HEK293T (cell line): ENCODE data around the gene CPD.

Source experiments
- CTCF ChIA-PET: fragments of 350-600 bp; formaldehyde crosslinking; extraction: SDS; loops from one replicate; lab custom pipeline; 2021; ENCODE audit warnings: antibody characterized with exemption, inconsistent platforms; lab: Yijun Ruan, JAX
- POLR2A ChIA-PET: fragments of 350-600 bp; formaldehyde crosslinking; extraction: SDS; loops from one replicate; lab custom pipeline; 2020; ENCODE audit warnings: antibody characterized with exemption, inconsistent platforms; lab: Yijun Ruan, JAX
- DNase-seq: peaks from one replicate; pipeline ENCODE4 v3.0.0; 2012; ENCODE audit warnings: mixed read lengths; ENCODE audit errors: extremely low spot score
- ARNT ChIP-seq: fragments of 450-650 bp; IDR thresholded peaks from 2 replicates; pipeline ENCODE4 v1.6.1; 2017; ENCODE audit warnings: mild to moderate bottlenecking
- BHLHE40 ChIP-seq: fragments of 450-650 bp; IDR thresholded peaks from 2 replicates; pipeline ENCODE4 v1.6.1; 2016; ENCODE audit warnings: mild to moderate bottlenecking, moderate library complexity, borderline replicate concordance
- CTBP1 ChIP-seq: fragments of 450-650 bp; IDR thresholded peaks from 2 replicates; pipeline ENCODE4 v1.6.1; 2016; ENCODE audit warnings: borderline replicate concordance
- ELF4 ChIP-seq: fragments of 450-650 bp; IDR thresholded peaks from 2 replicates; pipeline ENCODE4 v1.6.1; 2017; ENCODE audit warnings: antibody characterized with exemption
- FOXA1 ChIP-seq: fragments of 450-650 bp; IDR thresholded peaks from 2 replicates; pipeline ENCODE4 v1.6.1; 2016; ENCODE audit warnings: mild to moderate bottlenecking
- FOXK2 ChIP-seq: fragments of 450-650 bp; IDR thresholded peaks from 2 replicates; pipeline ENCODE4 v1.6.1; 2016; ENCODE audit warnings: mild to moderate bottlenecking
- FOXM1 ChIP-seq: fragments of 450-650 bp; IDR thresholded peaks from 2 replicates; pipeline ENCODE4 v1.6.1; 2017; ENCODE audit warnings: mild to moderate bottlenecking, borderline replicate concordance
- HDGF ChIP-seq: fragments of 450-650 bp; IDR thresholded peaks from 2 replicates; pipeline ENCODE4 v1.6.1; 2017; ENCODE audit warnings: antibody characterized with exemption, borderline replicate concordance
- L3MBTL2 ChIP-seq: fragments of 450-650 bp; conservative IDR thresholded peaks from 2 replicates; pipeline ENCODE4 v1.6.1; 2016; ENCODE audit warnings: mild to moderate bottlenecking
- LEF1 ChIP-seq: fragments of 450-650 bp; IDR thresholded peaks from 2 replicates; pipeline ENCODE4 v1.6.1; 2017; ENCODE audit warnings: mild to moderate bottlenecking, borderline replicate concordance
- NFRKB ChIP-seq: fragments of 450-650 bp; IDR thresholded peaks from 2 replicates; pipeline ENCODE4 v1.6.1; 2016; ENCODE audit warnings: mild to moderate bottlenecking, moderate library complexity
- PKNOX1 ChIP-seq: fragments of 450-650 bp; IDR thresholded peaks from 2 replicates; pipeline ENCODE4 v1.6.1; 2016
- SP1 ChIP-seq: fragments of 450-650 bp; IDR thresholded peaks from 2 replicates; pipeline ENCODE4 v1.6.1; 2017
- SUZ12 ChIP-seq: fragments of 450-650 bp; IDR thresholded peaks from 2 replicates; pipeline ENCODE4 v1.6.1; 2016; ENCODE audit warnings: mild to moderate bottlenecking
- TARDBP ChIP-seq: fragments of 450-650 bp; IDR thresholded peaks from 2 replicates; pipeline ENCODE4 v1.6.1; 2016
- ZNF384 ChIP-seq: fragments of 450-650 bp; IDR thresholded peaks from 2 replicates; pipeline ENCODE4 v1.6.1; 2016

The CPD gene

GRCh38 chr17:30344283-30345088 lies 34.2 kb upstream of the CPD start:
- no peak for DNase-seq
- TF ChIP-seq CTBP1 (no peak), NFRKB (no peak), SUZ12 (no peak), ZNF384 (no peak), LEF1 (no peak), FOXM1 (no peak), BHLHE40 (no peak), HDGF (no peak), ELF4 (no peak), FOXK2 (no peak), ARNT (no peak), FOXA1 (no peak), TARDBP (no peak), PKNOX1 (no peak), L3MBTL2 (no peak), SP1 (no peak)
- ChIA-PET POLR2A (interaction anchor here (0.7 to 1.1 kb wide), 3 partner anchors 10 to 133 kb away, joined by 3 read pairs; partner anchors contain the start of gene GOSR1), CTCF (no interaction called here)

- DNase-seq, result no peak
- ChIA-PET POLR2A (interaction anchor here (0.7 to 0.9 kb wide), 3 partner anchors 10 to 132 kb away, joined by 3 read pairs; partner anchors contain the start of gene GOSR1), CTCF (interaction anchor here (0.9 kb wide), 1 partner anchor 9 kb away, joined by 5 read pairs; no protein-coding TSS in a partner anchor)
- TF ChIP-seq ZNF384, result no peak
- TF ChIP-seq CTBP1, result no peak
- TF ChIP-seq BHLHE40, result no peak
- TF ChIP-seq TARDBP, result no peak
- no peak for TF ChIP-seq HDGF
- TF ChIP-seq SUZ12, result no peak
- TF ChIP-seq ELF4, result no peak
- no peak for TF ChIP-seq FOXM1
- no peak for TF ChIP-seq PKNOX1
- no peak for TF ChIP-seq FOXK2
- no peak for TF ChIP-seq NFRKB
- TF ChIP-seq LEF1, result no peak
- no peak for TF ChIP-seq ARNT
- no peak for TF ChIP-seq SP1
- TF ChIP-seq L3MBTL2, result no peak
- no peak for TF ChIP-seq FOXA1
These were observed 33.7 kb upstream of the CPD start for GRCh38 chr17:30345089-30345433.

- TF ChIP-seq PKNOX1, result no peak
- no peak for TF ChIP-seq HDGF
- TF ChIP-seq ZNF384, result no peak
- no peak for TF ChIP-seq BHLHE40
- TF ChIP-seq L3MBTL2, result no peak
- ChIA-PET CTCF (interaction anchor here (0.9 kb wide), 1 partner anchor 9 kb away, joined by 5 read pairs; no protein-coding TSS in a partner anchor), POLR2A (interaction anchor here (0.7 to 0.9 kb wide), 2 partner anchors 21 to 131 kb away, joined by 3 read pairs; partner anchors contain the start of gene GOSR1)
- no peak for DNase-seq
These were observed 33.1 kb upstream of the CPD start for GRCh38 chr17:30345527-30346075.

- DNase-seq, result no peak
- no peak for TF ChIP-seq ZNF384
- TF ChIP-seq FOXK2, result no peak
- no peak for TF ChIP-seq LEF1
- no peak for TF ChIP-seq ARNT
- no peak for TF ChIP-seq TARDBP
- no peak for TF ChIP-seq PKNOX1
- CTCF ChIA-PET, result interaction anchor here (0.9 kb wide), 1 partner anchor 10 kb away, joined by 3 read pairs; no protein-coding TSS in a partner anchor
- POLR2A ChIA-PET, result no interaction called here
These were observed 32.4 kb upstream of the CPD start for GRCh38 chr17:30346221-30346795.

GRCh38 chr17:30347488-30347887 lies 31.2 kb upstream of the CPD start:
- CTCF ChIA-PET, result no interaction called here
- POLR2A ChIA-PET, result no interaction called here
- no peak for DNase-seq
- TF ChIP-seq BHLHE40, result no peak
- no peak for TF ChIP-seq FOXK2
- TF ChIP-seq PKNOX1, result no peak
- no peak for TF ChIP-seq FOXA1
- no peak for TF ChIP-seq TARDBP
- TF ChIP-seq CTBP1, result no peak
- TF ChIP-seq SUZ12, result no peak
- TF ChIP-seq ZNF384, result no peak
- TF ChIP-seq ARNT, result no peak
- no peak for TF ChIP-seq SP1
